Measurements from ENCODE around the gene HRH3.

HRH3 gene

GRCh38 chr20:62265365-62265764 is 45.3 kb upstream of the HRH3 start:
- no peak for TF ChIP-seq CTCF (IDR thresholded peaks at IDR 0.05; ENCODE audit: low read depth, low read length)

GRCh38 chr20:62263396-62263795 is 43.3 kb upstream of the HRH3 start:
- TF ChIP-seq CTCF (IDR thresholded peaks at IDR 0.05; ENCODE audit: low read depth, low read length): no peak
- DNase-seq (ENCODE audit: extremely low read depth, low read depth): no peak

More at GRCh38 chr20:62265365-62265764, 45.3 kb upstream of the HRH3 start:
- no peak for DNase-seq (ENCODE audit: extremely low read depth, low read depth)

GRCh38 chr20:62262064-62262463 is 42.0 kb upstream of the HRH3 start:
- no peak for DNase-seq (ENCODE audit: extremely low read depth, low read depth)

DNA sequence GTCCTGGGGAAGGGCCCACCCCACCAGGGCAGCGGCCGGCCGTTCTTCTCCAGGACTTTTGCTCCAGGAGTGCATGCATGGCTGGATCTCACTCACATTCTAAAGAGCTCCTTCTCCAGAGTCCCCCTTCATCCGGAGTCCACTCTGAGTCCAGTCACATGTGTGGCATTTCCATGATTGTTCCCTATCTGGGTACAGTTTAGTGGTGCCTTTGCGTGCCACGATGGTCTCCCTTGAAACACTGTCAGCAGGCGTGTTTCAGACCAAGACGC is 39.2 kb upstream of the HRH3 start:
- DNase-seq (ENCODE audit: extremely low read depth, low read depth): no peak
- no peak for TF ChIP-seq CTCF (IDR thresholded peaks at IDR 0.05; ENCODE audit: low read depth, low read length)

More at GRCh38 chr20:62262064-62262463, 42.0 kb upstream of the HRH3 start:
- no peak for TF ChIP-seq CTCF (IDR thresholded peaks at IDR 0.05; ENCODE audit: low read depth, low read length)

DNA sequence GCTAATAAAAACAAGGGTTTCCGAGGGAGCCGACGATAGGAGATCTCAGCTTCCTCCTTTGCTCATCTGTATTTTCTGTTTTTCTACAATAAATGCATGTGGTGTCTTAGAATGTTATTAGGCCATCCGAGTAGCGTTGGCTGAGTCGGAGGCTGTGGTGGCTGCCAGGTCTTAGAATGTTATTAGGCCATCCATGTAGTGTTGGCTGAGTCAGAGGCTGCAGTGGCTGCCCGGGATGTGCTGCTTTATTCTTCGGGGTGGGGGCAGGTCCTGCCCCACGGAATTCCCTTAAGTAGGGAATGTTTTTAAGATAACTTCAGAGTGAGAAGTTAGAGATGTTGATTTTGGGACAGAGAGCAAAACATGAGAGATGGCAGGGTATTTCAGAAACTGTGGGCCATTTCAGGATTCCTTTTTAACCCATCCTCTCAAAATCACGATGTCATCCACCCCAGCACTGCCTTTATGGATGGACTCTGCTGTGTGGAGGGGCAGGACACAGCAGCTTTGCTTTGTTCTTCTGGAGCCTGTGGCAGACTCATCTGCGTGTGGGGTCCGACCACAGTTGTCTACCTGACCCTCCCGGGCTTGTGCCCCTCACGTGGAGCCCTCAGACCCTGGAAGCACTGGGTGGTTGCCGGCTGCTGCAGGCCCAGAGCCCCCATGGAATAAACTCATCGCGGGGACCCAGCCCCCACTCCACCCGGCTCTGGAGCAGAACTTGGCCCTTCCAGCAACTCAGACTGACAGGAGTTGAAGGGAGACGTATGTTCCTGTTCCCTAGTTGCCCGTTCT is 38.6 kb upstream of the HRH3 start:
- TF ChIP-seq CTCF (IDR thresholded peaks at IDR 0.05; ENCODE audit: low read depth, low read length): no peak

DNA sequence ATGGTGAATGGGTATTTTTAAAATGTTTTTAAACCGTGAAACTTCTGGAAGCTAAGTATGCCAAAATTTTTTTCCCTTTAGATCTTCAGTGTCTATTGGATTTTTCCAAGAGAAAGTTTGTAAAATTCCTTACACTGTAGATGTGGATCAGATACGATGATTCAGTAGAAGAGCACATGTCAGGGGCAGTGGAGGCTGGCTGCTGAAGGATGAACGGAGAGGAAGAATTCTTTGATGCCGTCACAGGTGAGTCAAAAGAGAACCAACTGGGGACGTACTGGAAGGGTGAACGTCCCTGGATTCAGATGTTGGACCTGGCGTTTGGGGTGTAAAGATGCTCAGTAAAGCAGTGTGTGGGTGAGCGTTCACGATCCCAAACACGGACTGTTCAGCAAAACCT is 35.9 kb upstream of the HRH3 start:
- DNase-seq (ENCODE audit: extremely low read depth, low read depth): no peak
- no peak for TF ChIP-seq CTCF (IDR thresholded peaks at IDR 0.05; ENCODE audit: low read depth, low read length)

More for the DNA sequence above, 38.6 kb upstream of the HRH3 start:
- peak; percentile 37 for DNase-seq (ENCODE audit: extremely low read depth, low read depth)

- no peak for TF ChIP-seq CTCF (IDR thresholded peaks at IDR 0.05; ENCODE audit: low read depth, low read length)
- DNase-seq (ENCODE audit: extremely low read depth, low read depth): no peak
Measured at GRCh38 chr20:62254021-62254724, 34.1 kb upstream of the HRH3 start.

Measured in AG09319 (cell line).